ENCODE results near the gene CCDC85B. TPM values are rescaled to one million over a fixed set of nuclear protein-coding genes. Genes with fewer than 3 reads are reported as not detected.
A peak's percentile ranks its signal among the peaks of the same experiment; 100 is the strongest.

Gene CCDC85B
- total and polyA plus RNA-seq, 2 of the 13 experiments (the other 11 are each of a cell fraction or from before 2014, with no cell fraction given) = 8.2 to 19.5 TPM

- TF ChIP-seq TFE3 (CRISPR knock-in tag; IDR thresholded peaks at IDR 0.05) = peak; percentile 77
- TF ChIP-seq KDM3A (CRISPR knock-in tag; IDR thresholded peaks at IDR 0.05; ENCODE audit: low read depth) = no peak
- no peak for TF ChIP-seq RFXANK (CRISPR knock-in tag; IDR thresholded peaks at IDR 0.05)
- TF ChIP-seq UBTF (CRISPR knock-in tag; IDR thresholded peaks at IDR 0.05) = peak; percentile 16; the same call in 1 of the 2 replicates
- no peak for TF ChIP-seq ZNF747 (CRISPR knock-in tag; IDR thresholded peaks at IDR 0.05; ENCODE audit: borderline replicate concordance)
- no peak for TF ChIP-seq LCORL (IDR thresholded peaks at IDR 0.05)
- TF ChIP-seq LCORL (CRISPR knock-in tag; IDR thresholded peaks at IDR 0.05) = peak; percentile 46; the same call in 1 of the 2 replicates
- TF ChIP-seq AHDC1 (CRISPR knock-in tag; IDR thresholded peaks at IDR 0.05; ENCODE audit: borderline replicate concordance) = no peak
- TF ChIP-seq GATAD2A (CRISPR knock-in tag; IDR thresholded peaks at IDR 0.05) = 0 out of 2 replicates have a peak, but pooled peaks have one; percentile 17
- no peak for TF ChIP-seq SALL1 (CRISPR knock-in tag; IDR thresholded peaks at IDR 0.05)
- no peak for TF ChIP-seq ZNF788 (CRISPR knock-in tag; IDR thresholded peaks at IDR 0.05; ENCODE audit: borderline replicate concordance)
- TF ChIP-seq ZNF260 (CRISPR knock-in tag; IDR thresholded peaks at IDR 0.05; ENCODE audit: borderline replicate concordance, low read depth) = no peak
- no peak for TF ChIP-seq YY1 (IDR thresholded peaks at IDR 0.05; ENCODE audit: insufficient read depth, insufficient replicate concordance, low read depth, low read length)
- no peak for TF ChIP-seq ZHX2 (IDR thresholded peaks at IDR 0.05; ENCODE audit: low read depth)
- no peak for TF ChIP-seq ZHX2 (CRISPR knock-in tag; IDR thresholded peaks at IDR 0.05; ENCODE audit: borderline replicate concordance)
Observed at GRCh38 chr11:65915821-65916251, 25.4 kb downstream of the CCDC85B start (continued).

Data from HepG2 (cell line).